Measurements from ENCODE around the gene INHBB. TPM values are rescaled to one million over a fixed set of nuclear protein-coding genes. Genes with fewer than 3 reads are reported as not detected.

The INHBB gene
- total RNA-seq, 4 donors from 2014 or later: 0.20 to 1.1 (median 0.41) TPM; not detected in 1

DNA sequence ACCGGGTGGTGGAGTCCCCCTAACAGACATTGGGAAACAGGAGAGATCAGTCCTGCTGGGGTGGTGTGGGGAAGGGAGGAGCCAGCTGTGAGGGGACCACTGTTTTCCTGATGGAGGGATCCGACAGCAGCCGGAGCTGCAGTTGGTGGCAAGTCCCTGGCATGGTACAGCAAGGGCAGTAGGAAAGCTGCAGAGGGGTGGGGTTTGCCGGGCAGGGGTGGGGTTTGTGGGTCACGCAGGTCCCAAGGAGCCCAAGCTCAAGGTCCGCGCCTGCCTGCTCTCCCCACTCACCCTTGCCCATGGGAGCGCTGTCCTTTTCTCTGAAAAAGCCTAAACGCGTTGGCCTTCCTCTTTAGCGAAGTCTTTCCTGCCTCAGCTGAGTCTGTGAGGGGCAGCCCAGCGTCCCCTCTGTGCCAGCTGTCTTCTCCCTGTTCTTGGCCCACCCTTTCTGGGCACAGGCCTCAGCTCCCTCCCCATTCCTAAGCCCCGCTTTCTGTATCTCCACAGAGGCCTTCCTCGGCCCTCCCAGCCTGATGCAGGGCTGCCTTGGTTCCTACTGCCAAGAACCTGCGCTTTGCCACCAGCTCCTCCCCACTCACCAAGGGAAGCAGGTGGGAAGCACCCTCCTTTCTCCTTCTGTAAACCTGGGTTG, 29.3 kb upstream of the INHBB start:
- intact Hi-C loops (cut with DNase I; ENCODE audit: low total_unique reads) (loop anchor here (10.0 kb wide), 1 partner anchor 62 kb away; the partner anchor contains the start of gene RALB), in situ Hi-C loops (cut with MboI; ENCODE audit: low pct_ligation_motif_present in 1 of 4, low pct_unique_long_range_greater_than_20kb in 1 of 4, low sequenced_read_pairs in 3 of 4) (loop anchor here in 1 of 4 donors (10.0 kb wide), 1 partner anchor 92 kb away; the partner anchor contains the start of gene TMEM185B)
- Histone ChIP-seq H3K27me3 (peaks cover 11% of the 10 kb centered on the region), H3K9me3 (no peaks in the 10 kb centered on the region), H3K27ac (no peak overlapping the region), H3K4me1 (peaks cover 0 to 19% (median 8%) of the 10 kb centered on the region in 4 donors), H3K4me3 (no peak overlapping the region), H3K36me3 (no peaks in the 10 kb centered on the region)
- no peak for TF ChIP-seq POLR2AphosphoS5 (IDR thresholded peaks at IDR 0.05)
- TF ChIP-seq, protein P1, sequence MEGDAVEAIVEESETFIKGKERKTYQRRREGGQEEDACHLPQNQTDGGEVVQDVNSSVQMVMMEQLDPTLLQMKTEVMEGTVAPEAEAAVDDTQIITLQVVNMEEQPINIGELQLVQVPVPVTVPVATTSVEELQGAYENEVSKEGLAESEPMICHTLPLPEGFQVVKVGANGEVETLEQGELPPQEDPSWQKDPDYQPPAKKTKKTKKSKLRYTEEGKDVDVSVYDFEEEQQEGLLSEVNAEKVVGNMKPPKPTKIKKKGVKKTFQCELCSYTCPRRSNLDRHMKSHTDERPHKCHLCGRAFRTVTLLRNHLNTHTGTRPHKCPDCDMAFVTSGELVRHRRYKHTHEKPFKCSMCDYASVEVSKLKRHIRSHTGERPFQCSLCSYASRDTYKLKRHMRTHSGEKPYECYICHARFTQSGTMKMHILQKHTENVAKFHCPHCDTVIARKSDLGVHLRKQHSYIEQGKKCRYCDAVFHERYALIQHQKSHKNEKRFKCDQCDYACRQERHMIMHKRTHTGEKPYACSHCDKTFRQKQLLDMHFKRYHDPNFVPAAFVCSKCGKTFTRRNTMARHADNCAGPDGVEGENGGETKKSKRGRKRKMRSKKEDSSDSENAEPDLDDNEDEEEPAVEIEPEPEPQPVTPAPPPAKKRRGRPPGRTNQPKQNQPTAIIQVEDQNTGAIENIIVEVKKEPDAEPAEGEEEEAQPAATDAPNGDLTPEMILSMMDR (IDR thresholded peaks at IDR 0.05): no peak
- 92% methylated on average over 15 of the region's 15 CpGs; no CpG with 5 or more reads in 1 of the 2 donors for WGBS, 2 donors (ENCODE audit: low coverage in 1 of 2)
- DNase-seq: no peak

- intact Hi-C loops (cut with DNase I; ENCODE audit: low total_unique reads) (loop anchor here (10.0 kb wide), 1 partner anchor 62 kb away; the partner anchor contains the start of gene RALB), in situ Hi-C loops (cut with MboI; ENCODE audit: low pct_ligation_motif_present in 1 of 4, low pct_unique_long_range_greater_than_20kb in 1 of 4, low sequenced_read_pairs in 3 of 4) (loop anchor here in 1 of 4 donors (10.0 kb wide), 1 partner anchor 92 kb away; the partner anchor contains the start of gene TMEM185B)
- Histone ChIP-seq H3K27ac (no peak overlapping the region), H3K36me3 (no peaks in the 10 kb centered on the region), H3K9me3 (no peaks in the 10 kb centered on the region), H3K4me1 (peaks cover 0 to 19% (median 8%) of the 10 kb centered on the region in 4 donors), H3K4me3 (no peak overlapping the region), H3K27me3 (peaks cover 11% of the 10 kb centered on the region)
- no peak for DNase-seq
- TF ChIP-seq POLR2AphosphoS5 (IDR thresholded peaks at IDR 0.05): no peak
- no peak for TF ChIP-seq POLR2A (IDR thresholded peaks at IDR 0.05)
- TF ChIP-seq EP300 (IDR thresholded peaks at IDR 0.05; ENCODE audit: low read depth): no peak
- TF ChIP-seq, protein P1 (IDR thresholded peaks at IDR 0.05): no peak
Observed at GRCh38 chr2:120317180-120317533, 28.8 kb upstream of the INHBB start.

GRCh38 chr2:120317916-120318315, 28.0 kb upstream of the INHBB start:
- no peak for DNase-seq
- Histone ChIP-seq H3K27me3 (peaks cover 11% of the 10 kb centered on the region), H3K4me1 (peaks cover 0 to 12% (median 3%) of the 10 kb centered on the region in 4 donors), H3K36me3 (no peaks in the 10 kb centered on the region), H3K27ac (no peak overlapping the region), H3K4me3 (no peak overlapping the region), H3K9me3 (no peaks in the 10 kb centered on the region)
- intact Hi-C loops (cut with DNase I; ENCODE audit: low total_unique reads) (loop anchor here (10.0 kb wide), 1 partner anchor 63 kb away; the partner anchor contains the start of gene RALB), in situ Hi-C loops (cut with MboI; ENCODE audit: low pct_ligation_motif_present in 1 of 4, low pct_unique_long_range_greater_than_20kb in 1 of 4, low sequenced_read_pairs in 3 of 4) (loop anchor here in 1 of 4 donors (10.0 kb wide), 1 partner anchor 93 kb away; the partner anchor contains the start of gene TMEM185B)
- WGBS, 2 donors (ENCODE audit: low coverage in 1 of 2): 71 to 86% methylated on average over 5 to 8 of the region's 8 CpGs
- TF ChIP-seq, protein P1 (IDR thresholded peaks at IDR 0.05): no peak

GRCh38 chr2:120318626-120319025, 27.3 kb upstream of the INHBB start:
- no peak for DNase-seq
- 55% methylated on average over 8 of the region's 8 CpGs; no CpG with 5 or more reads in 1 of the 2 donors for WGBS, 2 donors (ENCODE audit: low coverage in 1 of 2)
- H3K27me3 ChIP-seq: peaks cover 10% of the 10 kb centered on the region
- H3K9me3 ChIP-seq: no peaks in the 10 kb centered on the region
- no peaks in the 10 kb centered on the region for H3K36me3 ChIP-seq
- peaks cover 0 to 6% (median 2%) of the 10 kb centered on the region in 4 donors for H3K4me1 ChIP-seq
- no peak overlapping the region for H3K4me3 ChIP-seq
- intact Hi-C loops (cut with DNase I; ENCODE audit: low total_unique reads) (loop anchor here (10.0 kb wide), 1 partner anchor 64 kb away; the partner anchor contains the start of gene RALB), in situ Hi-C loops (cut with MboI; ENCODE audit: low pct_ligation_motif_present in 1 of 4, low pct_unique_long_range_greater_than_20kb in 1 of 4, low sequenced_read_pairs in 3 of 4) (loop anchor here in 1 of 4 donors (10.0 kb wide), 1 partner anchor 94 kb away; the partner anchor contains the start of gene TMEM185B)
- no peak for TF ChIP-seq EP300 (IDR thresholded peaks at IDR 0.05; ENCODE audit: low read depth)
- TF ChIP-seq POLR2AphosphoS5 (IDR thresholded peaks at IDR 0.05): no peak
- TF ChIP-seq, protein P1 (IDR thresholded peaks at IDR 0.05): no peak
- TF ChIP-seq POLR2A (IDR thresholded peaks at IDR 0.05): no peak
- no peak overlapping the region for H3K27ac ChIP-seq

Data from transverse colon (tissue), 4 donors.